CD4-positive, alpha-beta T cell (primary cell): Measurements from ENCODE around the gene CCPG1. TPM values are rescaled to one million over a fixed set of nuclear protein-coding genes. Genes with fewer than 3 reads are reported as not detected.

ENCODE experiments used
- ATAC-seq: fragments of 200-7000 bp; cut with Tn5 transposase; one replicate; pipeline ENCODE4 v1.10.0; 2022; ENCODE audit warnings: mild to moderate bottlenecking; ENCODE audit not compliant: poor library complexity
- CTCF ChIA-PET: fragments of 350-600 bp; sonication (Branson Sonifier 250); formaldehyde crosslinking; loops from one replicate; lab custom pipeline; 2021; ENCODE audit warnings: antibody characterized with exemption, inconsistent platforms; lab: Charles Lee
- POLR2A ChIA-PET: fragments of 350-600 bp; sonication (Branson Sonifier 250); formaldehyde crosslinking; loops from one replicate; lab custom pipeline; 2021; ENCODE audit warnings: antibody characterized with exemption, inconsistent platforms; lab: Charles Lee
- DNase-seq, 14 experiments: peaks; one replicate each; pipeline ENCODE4 v3.0.0-alpha.2; 2013 to 2020; ENCODE audit warnings: mixed read lengths in 2 of 14
- H3K27ac ChIP-seq, 2 donors: one replicate each; pipeline versions ENCODE4 v1.5.1 to v1.7.0; 2013; ENCODE audit warnings: low read length in 2 of 2, low read depth in 1 of 2, mild to moderate bottlenecking in 1 of 2
- H3K27me3 ChIP-seq, 2 experiments: 1 replicate in 1 of 2; 2 replicates in 1 of 2; pipeline versions ENCODE4 v1.6.1 to v1.7.0; 2013; ENCODE audit warnings: low read length in 2 of 2, control low read depth in 1 of 2, mild to moderate bottlenecking in 1 of 2, moderate library complexity in 1 of 2; ENCODE audit not compliant: insufficient read depth in 2 of 2, control insufficient read depth in 1 of 2
- H3K36me3 ChIP-seq: one replicate; pipeline ENCODE4 v1.6.1; 2013; ENCODE audit warnings: low read length, control low read depth; ENCODE audit not compliant: insufficient read depth
- H3K4me1 ChIP-seq: one replicate; pipeline ENCODE4 v1.6.1; 2013; ENCODE audit warnings: low read length, control low read depth; ENCODE audit not compliant: insufficient read depth
- H3K4me3 ChIP-seq: one replicate; pipeline ENCODE4 v1.5.1; 2013; ENCODE audit warnings: mild to moderate bottlenecking, low read length, moderate library complexity
- H3K9me3 ChIP-seq, 2 experiments: 1 replicate in 1 of 2; 2 replicates in 1 of 2; pipeline versions ENCODE4 v1.6.1 to v1.7.0; 2013; ENCODE audit warnings: low read length in 2 of 2, mild to moderate bottlenecking in 2 of 2, control low read depth in 1 of 2, moderate library complexity in 1 of 2; ENCODE audit not compliant: control insufficient read depth in 1 of 2, insufficient read depth in 1 of 2
- H3K27ac Mint-ChIP-seq: one replicate; pipeline ENCODE4 v1.8.0; 2020; ENCODE audit warnings: mixed read lengths
- H3K27me3 Mint-ChIP-seq: one replicate; pipeline ENCODE4 v1.8.0; 2021; ENCODE audit warnings: mixed read lengths
- H3K36me3 Mint-ChIP-seq: one replicate; pipeline ENCODE4 v1.8.0; 2021; ENCODE audit warnings: low read depth, mixed read lengths
- H3K4me1 Mint-ChIP-seq: one replicate; pipeline ENCODE4 v1.8.0; 2021; ENCODE audit warnings: low read depth, mixed read lengths
- H3K4me3 Mint-ChIP-seq: one replicate; pipeline ENCODE4 v1.8.0; 2020; ENCODE audit warnings: mild to moderate bottlenecking, mixed read lengths
- H3K9me3 Mint-ChIP-seq: one replicate; pipeline ENCODE4 v1.8.0; 2020; ENCODE audit warnings: mixed read lengths
- CTCF ChIP-seq: fragments of 200-600 bp; IDR thresholded peaks from one replicate; pipeline ENCODE4 v1.8.0; 2022; ENCODE audit warnings: antibody characterized with exemption, mild to moderate bottlenecking
- intact Hi-C, 2 experiments: fragments of 100-400 bp; cut with DNase I in 1 of 2; cut with micrococcal nuclease in 1 of 2; formaldehyde crosslinking; loops; one replicate each; pipeline versions ENCODE4 v1.15.1 to v1.9.0; 2023 to 2025; cut with DNase I, micrococcal nuclease
- total RNA-seq, 174 experiments: library from RNA in 2 of 174; stranded (reverse) in 2 of 174; gene quantifications; one replicate each; pipeline ENCODE4 v1.2.3 and lab custom pipeline; 2021 to 2026

Gene CCPG1
- total RNA-seq, 2 experiments from 2014 or later: 29.9 to 31.5 TPM

GRCh38 chr15:55362641-55363040, 45.5 kb downstream of the CCPG1 start:
- ChIA-PET CTCF (interaction anchor here (1.7 kb wide), 1 partner anchor 18 kb away, joined by 5 read pairs; no protein-coding TSS in a partner anchor), POLR2A (no interaction called here)
- peaks cover 68% of the 10 kb centered on the region for H3K36me3 Mint-ChIP-seq
- H3K4me3 Mint-ChIP-seq: no peak overlapping the region
- no peak overlapping the region for H3K27ac ChIP-seq
- no peak for TF ChIP-seq CTCF
- peaks cover 23% of the 10 kb centered on the region for H3K36me3 ChIP-seq
- H3K9me3 ChIP-seq: no peaks in the 10 kb centered on the region
- no peak for ATAC-seq
- H3K27me3 ChIP-seq: no peaks in the 10 kb centered on the region
- H3K27ac Mint-ChIP-seq: no peak overlapping the region
- no peaks in the 10 kb centered on the region for H3K9me3 Mint-ChIP-seq
- DNase-seq: no peak
- H3K4me1 ChIP-seq: no peaks in the 10 kb centered on the region
- H3K4me1 Mint-ChIP-seq: no peaks in the 10 kb centered on the region
- no peaks in the 10 kb centered on the region for H3K27me3 Mint-ChIP-seq
- no peak overlapping the region for H3K4me3 ChIP-seq
- intact Hi-C loops: no loop called here

DNA sequence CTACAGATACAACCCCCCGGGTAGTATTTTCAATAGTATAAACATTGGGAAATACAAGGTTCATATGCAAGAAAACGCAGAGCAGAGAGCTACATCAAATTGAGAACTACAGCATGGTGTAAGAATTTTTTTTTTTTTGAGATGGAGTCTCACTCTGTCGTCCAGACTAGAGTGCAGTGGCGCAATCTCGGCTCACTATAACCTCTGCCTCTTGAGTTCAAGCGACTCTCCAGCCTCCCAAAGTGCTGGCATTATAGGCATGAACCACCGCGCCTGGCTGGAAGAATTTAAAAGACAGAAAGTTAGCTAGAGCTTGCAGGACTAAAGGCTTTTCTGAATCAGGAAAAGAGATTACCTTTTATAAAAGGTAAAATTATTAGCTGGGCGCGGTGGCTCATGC, 47.1 kb downstream of the CCPG1 start:
- Histone ChIP-seq H3K27me3 (no peaks in the 10 kb centered on the region), H3K36me3 (peaks cover 28% of the 10 kb centered on the region), H3K4me1 (no peaks in the 10 kb centered on the region), H3K9me3 (no peaks in the 10 kb centered on the region), H3K4me3 (no peak overlapping the region), H3K27ac (no peak overlapping the region)
- intact Hi-C loops: no loop called here
- Mint-ChIP-seq H3K36me3 (peaks cover 73% of the 10 kb centered on the region), H3K27me3 (no peaks in the 10 kb centered on the region), H3K4me1 (no peaks in the 10 kb centered on the region), H3K27ac (no peak overlapping the region), H3K9me3 (no peaks in the 10 kb centered on the region), H3K4me3 (no peak overlapping the region)
- DNase-seq (no peak), ATAC-seq (no peak)
- no peak for TF ChIP-seq CTCF
- ChIA-PET POLR2A (interaction anchor here (0.9 kb wide), 1 partner anchor 42 kb away, joined by 3 read pairs; the partner anchor contains the start of genes PIGB and PIGBOS1), CTCF (no interaction called here)

DNA sequence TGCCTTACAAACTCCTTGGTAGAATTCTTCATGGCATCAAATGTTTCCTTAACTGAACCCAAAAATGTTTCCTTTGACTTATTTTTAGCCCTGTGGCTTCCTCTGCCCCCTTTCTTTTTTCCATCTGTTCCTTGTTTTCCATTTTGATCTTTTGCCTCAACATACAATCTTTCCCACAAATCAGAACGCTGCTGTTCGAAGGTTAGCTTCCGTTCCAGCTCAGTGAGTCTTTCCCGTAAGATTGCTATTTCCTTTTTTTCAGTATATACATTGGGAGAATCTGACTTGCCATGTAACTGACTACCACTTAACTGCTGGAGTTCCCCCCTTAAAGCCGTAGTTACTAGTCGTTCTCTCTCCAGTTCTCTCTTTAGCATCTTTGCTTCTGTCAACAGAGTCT, 47.9 kb downstream of the CCPG1 start:
- Mint-ChIP-seq H3K27me3 (no peaks in the 10 kb centered on the region), H3K36me3 (peaks cover 79% of the 10 kb centered on the region), H3K4me1 (no peaks in the 10 kb centered on the region), H3K27ac (no peak overlapping the region), H3K4me3 (no peak overlapping the region), H3K9me3 (no peaks in the 10 kb centered on the region)
- Histone ChIP-seq H3K4me1 (no peaks in the 10 kb centered on the region), H3K27me3 (no peaks in the 10 kb centered on the region), H3K27ac (no peak overlapping the region), H3K9me3 (no peaks in the 10 kb centered on the region), H3K36me3 (peaks cover 34% of the 10 kb centered on the region), H3K4me3 (no peak overlapping the region)
- POLR2A ChIA-PET: no interaction called here
- no peak for TF ChIP-seq CTCF
- CTCF ChIA-PET: no interaction called here
- ATAC-seq: no peak
- DNase-seq: no peak
- intact Hi-C loops: no loop called here
